Measurements from ENCODE around the gene PPARA.

PPARA gene

GRCh38 chr22:46114518-46115387 is 35.6 kb upstream of the PPARA start:
- no peak for DNase-seq

- no peak for DNase-seq
Observed at GRCh38 chr22:46115388-46115678, 35.0 kb upstream of the PPARA start.

- DNase-seq = no peak
Observed at GRCh38 chr22:46115755-46116490, 34.4 kb upstream of the PPARA start.

- peak; percentile 46 for DNase-seq
Observed at GRCh38 chr22:46116491-46116958, 33.8 kb upstream of the PPARA start.

GRCh38 chr22:46117206-46118199 is 32.8 kb upstream of the PPARA start:
- DNase-seq = no peak

- no peak for DNase-seq
Observed at GRCh38 chr22:46119093-46119728, 31.1 kb upstream of the PPARA start.

- no peak for DNase-seq
Observed at GRCh38 chr22:46119729-46120419, 30.5 kb upstream of the PPARA start.

- DNase-seq = no peak
Observed at GRCh38 chr22:46120420-46120737, 29.9 kb upstream of the PPARA start.

- DNase-seq = no peak
Observed at GRCh38 chr22:46121079-46121478, 29.2 kb upstream of the PPARA start.

GRCh38 chr22:46121523-46122287 is 28.6 kb upstream of the PPARA start:
- DNase-seq = no peak

GRCh38 chr22:46122511-46122971 is 27.8 kb upstream of the PPARA start:
- DNase-seq = no peak

GRCh38 chr22:46122980-46123693 is 27.2 kb upstream of the PPARA start:
- no peak for DNase-seq

- no peak for DNase-seq
Observed at GRCh38 chr22:46123694-46124382, 26.5 kb upstream of the PPARA start.

- no peak for DNase-seq
Observed at GRCh38 chr22:46124383-46125144, 25.8 kb upstream of the PPARA start.

- no peak for DNase-seq
Observed at GRCh38 chr22:46125311-46125710, 25.0 kb upstream of the PPARA start.

- no peak for DNase-seq
Observed at GRCh38 chr22:46125816-46126765, 24.2 kb upstream of the PPARA start.

GRCh38 chr22:46126853-46127385 is 23.4 kb upstream of the PPARA start:
- no peak for DNase-seq

GRCh38 chr22:46127556-46127955 is 22.8 kb upstream of the PPARA start:
- no peak for DNase-seq
